ENCODE data around the gene LAMP1. TPM values are rescaled to one million over a fixed set of nuclear protein-coding genes. Genes with fewer than 3 reads are reported as not detected.

Gene LAMP1
- total and polyA plus RNA-seq, 7 donors: 35.7 to 71.5 (median 65.3) TPM

DNA sequence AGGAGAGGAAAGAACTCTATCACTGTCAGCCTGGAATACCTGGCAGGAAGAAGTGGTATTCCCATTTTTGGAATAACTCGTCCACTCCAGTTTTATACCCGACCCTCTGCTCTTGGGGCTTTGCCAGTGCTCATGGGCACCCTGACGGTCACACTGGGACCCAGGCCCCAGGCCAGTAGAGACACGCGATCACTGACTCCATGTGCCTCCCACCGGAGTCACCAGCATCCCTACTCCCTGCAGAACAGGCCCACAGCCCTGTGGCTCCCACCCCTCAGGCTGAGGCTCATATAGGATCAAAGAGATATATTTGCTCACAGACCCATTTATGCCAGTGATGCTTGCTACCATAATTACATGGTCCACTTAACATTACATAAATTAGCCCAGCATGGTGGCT, 63.4 kb downstream of the LAMP1 start:
- Histone ChIP-seq H3K9me3 (no peaks in the 10 kb centered on the region), H3K27ac (no peak overlapping the region), H3K4me1 (peaks cover 13% of the 10 kb centered on the region), H3K27me3 (ENCODE audit: insufficient read depth in 3 of 3, low read length in 2 of 3) (no peaks in the 10 kb centered on the region), H3K4me3 (no peak overlapping the region), H3K36me3 (ENCODE audit: insufficient read depth in 1 of 2, low read depth in 1 of 2) (peaks cover 0 to 4% of the 10 kb centered on the region in 2 donors)
- ATAC-seq: no peak
- intact Hi-C loops (cut with DNase I): no loop called here
- WGBS, 3 donors: 74 to 84% (median 78%) methylated on average over 6 of the region's 6 CpGs
- TF ChIP-seq, protein P1, sequence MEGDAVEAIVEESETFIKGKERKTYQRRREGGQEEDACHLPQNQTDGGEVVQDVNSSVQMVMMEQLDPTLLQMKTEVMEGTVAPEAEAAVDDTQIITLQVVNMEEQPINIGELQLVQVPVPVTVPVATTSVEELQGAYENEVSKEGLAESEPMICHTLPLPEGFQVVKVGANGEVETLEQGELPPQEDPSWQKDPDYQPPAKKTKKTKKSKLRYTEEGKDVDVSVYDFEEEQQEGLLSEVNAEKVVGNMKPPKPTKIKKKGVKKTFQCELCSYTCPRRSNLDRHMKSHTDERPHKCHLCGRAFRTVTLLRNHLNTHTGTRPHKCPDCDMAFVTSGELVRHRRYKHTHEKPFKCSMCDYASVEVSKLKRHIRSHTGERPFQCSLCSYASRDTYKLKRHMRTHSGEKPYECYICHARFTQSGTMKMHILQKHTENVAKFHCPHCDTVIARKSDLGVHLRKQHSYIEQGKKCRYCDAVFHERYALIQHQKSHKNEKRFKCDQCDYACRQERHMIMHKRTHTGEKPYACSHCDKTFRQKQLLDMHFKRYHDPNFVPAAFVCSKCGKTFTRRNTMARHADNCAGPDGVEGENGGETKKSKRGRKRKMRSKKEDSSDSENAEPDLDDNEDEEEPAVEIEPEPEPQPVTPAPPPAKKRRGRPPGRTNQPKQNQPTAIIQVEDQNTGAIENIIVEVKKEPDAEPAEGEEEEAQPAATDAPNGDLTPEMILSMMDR (IDR thresholded peaks at IDR 0.05): no peak
- no peak for DNase-seq

DNA sequence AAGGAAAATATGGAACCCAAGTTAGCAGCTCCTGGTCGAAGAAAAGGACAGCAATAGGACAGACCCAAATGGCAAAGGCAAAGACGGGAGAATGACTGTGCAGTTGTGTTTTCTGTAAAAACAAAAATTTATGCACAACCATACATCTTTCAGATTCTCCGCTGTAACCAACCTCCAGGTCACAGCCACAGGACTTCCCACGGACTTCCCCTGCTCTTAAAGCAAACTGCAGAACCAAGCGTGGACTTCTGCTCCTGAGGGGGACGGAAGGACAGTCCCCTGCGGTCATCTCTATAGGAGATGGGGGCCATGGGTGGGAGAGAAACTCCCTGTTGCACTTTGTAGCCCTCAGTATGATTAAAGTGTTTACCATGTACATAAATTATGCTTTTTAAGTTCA, 64.4 kb downstream of the LAMP1 start:
- Histone ChIP-seq H3K9me3 (no peaks in the 10 kb centered on the region), H3K4me1 (peaks cover 13% of the 10 kb centered on the region), H3K36me3 (ENCODE audit: insufficient read depth in 1 of 2, low read depth in 1 of 2) (peaks cover 0 to 4% of the 10 kb centered on the region in 2 donors), H3K27ac (no peak overlapping the region), H3K4me3 (no peak overlapping the region), H3K27me3 (ENCODE audit: insufficient read depth in 3 of 3, low read length in 2 of 3) (no peaks in the 10 kb centered on the region)
- intact Hi-C loops (cut with DNase I): no loop called here
- no peak for ATAC-seq
- WGBS, 3 donors: 70 to 78% (median 75%) methylated on average over 7 of the region's 7 CpGs
- DNase-seq: no peak
- TF ChIP-seq, protein P1 (IDR thresholded peaks at IDR 0.05): no peak

DNA sequence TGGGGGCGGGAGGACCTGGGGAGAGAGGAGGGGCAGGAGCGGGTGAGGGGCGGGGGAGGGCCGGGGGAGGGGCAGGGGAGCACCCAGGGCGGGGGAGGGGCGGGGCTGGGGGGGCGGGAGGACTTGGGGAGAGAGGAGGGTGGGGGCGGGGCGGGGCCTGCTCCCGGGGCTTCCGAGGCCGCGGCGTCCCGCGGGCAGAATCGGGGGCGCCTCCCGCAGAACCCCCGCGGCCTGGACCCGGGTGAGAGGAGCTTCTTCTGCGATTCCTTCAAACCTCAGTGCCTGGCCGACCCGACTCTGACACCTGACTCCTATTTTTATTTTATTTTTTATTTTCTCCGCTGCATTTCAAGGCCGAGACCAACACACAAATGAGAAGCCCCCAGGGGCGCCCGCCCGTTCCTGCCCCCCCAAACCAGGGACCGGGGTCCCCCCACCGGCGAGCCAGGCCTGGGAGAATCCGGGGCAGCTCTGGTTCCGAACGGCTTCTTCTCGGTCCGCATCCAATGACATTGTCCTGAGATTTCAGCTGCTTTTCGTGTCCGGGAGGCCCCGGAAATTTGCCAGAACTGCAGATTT, 67.4 kb downstream of the LAMP1 start:
- Histone ChIP-seq H3K36me3 (ENCODE audit: insufficient read depth in 1 of 2, low read depth in 1 of 2) (no peaks in the 10 kb centered on the region), H3K9me3 (no peaks in the 10 kb centered on the region), H3K4me3 (peak overlapping the region; percentile 63), H3K4me1 (peaks cover 13% of the 10 kb centered on the region), H3K27me3 (ENCODE audit: insufficient read depth in 3 of 3, low read length in 2 of 3) (no peaks in the 10 kb centered on the region), H3K27ac (peak overlapping the region; percentile 76)
- WGBS, 3 donors: 7 to 12% (median 8%) methylated on average over 18 to 33 of the region's 41 CpGs
- TF ChIP-seq, protein P1 (IDR thresholded peaks at IDR 0.05): no peak
- DNase-seq: peak; percentile 45 to 74
- intact Hi-C loops (cut with DNase I): no loop called here
- peak; percentile 34 to 69 (median 52) for ATAC-seq

DNA sequence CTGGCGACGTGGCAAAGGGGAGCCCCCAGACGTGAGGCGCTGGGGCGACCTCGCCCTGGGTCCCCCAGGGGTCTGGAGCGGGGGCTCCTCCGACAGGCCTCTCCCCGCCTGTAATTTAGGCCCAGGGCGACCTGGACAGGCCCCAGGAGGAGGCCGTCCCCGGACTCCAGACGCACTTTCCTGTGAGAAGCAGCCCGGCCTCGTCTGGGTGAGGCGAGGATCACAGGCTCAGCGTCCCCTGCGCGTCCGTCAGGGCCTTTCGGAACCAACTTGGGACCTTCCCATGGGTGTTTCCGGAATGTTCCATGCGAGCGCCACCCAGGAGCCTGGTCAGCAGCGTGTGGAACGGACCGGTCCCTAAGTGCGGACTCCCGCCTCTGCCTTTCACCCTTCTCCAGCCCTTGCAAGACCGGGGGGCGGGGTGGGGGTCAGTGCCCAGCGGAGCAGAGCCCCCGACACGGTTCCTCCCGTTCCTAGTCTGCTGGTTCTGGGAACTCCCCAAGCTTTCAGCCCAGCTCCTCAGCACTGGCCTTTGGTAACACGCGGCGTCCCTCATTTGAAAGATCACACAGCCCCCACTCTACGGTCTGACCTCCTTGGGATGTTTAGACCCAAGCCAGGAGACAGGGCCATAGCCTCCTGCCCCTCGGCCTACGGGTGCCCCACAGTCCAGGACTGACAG, 68.0 kb downstream of the LAMP1 start:
- H3K36me3 ChIP-seq (ENCODE audit: insufficient read depth in 1 of 2, low read depth in 1 of 2): no peaks in the 10 kb centered on the region
- no peaks in the 10 kb centered on the region for H3K9me3 ChIP-seq
- intact Hi-C loops (cut with DNase I): no loop called here
- peak; percentile 24 to 50 (median 35) for ATAC-seq
- WGBS, 3 donors: 59 to 81% (median 68%) methylated on average over 36 to 41 of the region's 41 CpGs
- H3K4me3 ChIP-seq: peak overlapping the region; percentile 63
- TF ChIP-seq, protein P1 (IDR thresholded peaks at IDR 0.05): no peak
- DNase-seq: peak in 1 of 2 donors; percentile 71
- no peaks in the 10 kb centered on the region for H3K27me3 ChIP-seq (ENCODE audit: insufficient read depth in 3 of 3, low read length in 2 of 3)
- H3K4me1 ChIP-seq: peaks cover 13% of the 10 kb centered on the region
- H3K27ac ChIP-seq: peak overlapping the region; percentile 76
